ENCODE measurements around the gene SDK1. TPM values are rescaled to one million over a fixed set of nuclear protein-coding genes. Genes with fewer than 3 reads are reported as not detected.

The SDK1 gene
- total and polyA plus RNA-seq, 10 of the 15 experiments (the other 5 are each of a cell fraction or from before 2014, with no cell fraction given), result 0.14 to 0.33 TPM; not detected in 8

GRCh38 chr7:3495954-3496353, 194.9 kb downstream of the SDK1 start:
- H4K20me1 ChIP-seq (ENCODE audit: control insufficient read depth, insufficient read depth), result no peaks in the 10 kb centered on the region
- H3K4me3 ChIP-seq, result no peak overlapping the region
- ATAC-seq, result no peak
- RAD21 ChIA-PET (ENCODE audit: unreplicated experiment), result no interaction called here
- H3K27ac ChIP-seq (ENCODE audit: control insufficient read depth, insufficient read depth), result no peak overlapping the region
- BruUV-seq (replicated peaks), result no TSS peak
- H3K4me2 ChIP-seq (ENCODE audit: control insufficient read depth, insufficient read depth), result no peak overlapping the region
- in situ Hi-C loops (cut with MboI), result no loop called here
- DNase-seq (ENCODE audit: low read depth, low spot score), result no peak
- SMC1A ChIA-PET (ENCODE audit: uncharacterized antibody, unreplicated experiment), result no interaction called here
- no peaks in the 10 kb centered on the region for H3K4me1 ChIP-seq (ENCODE audit: control insufficient read depth, insufficient read depth, low read length)
- no peaks in the 10 kb centered on the region for H3K36me3 ChIP-seq (ENCODE audit: control insufficient read depth in 2 of 2, insufficient read depth in 2 of 2, low read length in 1 of 2)
- no peak for FAIRE-seq
- intact Hi-C loops (cut with micrococcal nuclease; ENCODE audit: unreplicated experiment), result no loop called here
- POLR2A ChIA-PET, result no interaction called here
- 33% methylated on average over 5 of the region's 5 CpGs for WGBS (ENCODE audit: insufficient coverage, insufficient replicate concordance, low lambda C conversion rate, missing lambda C conversion rate)
- H3K27me3 ChIP-seq (replicated peaks in 1 of 2; ENCODE audit: control insufficient read depth in 2 of 2, insufficient read depth in 2 of 2, low read length in 1 of 2), result no peaks in the 10 kb centered on the region
- no peaks in the 10 kb centered on the region for H3K9me3 ChIP-seq (replicated peaks; ENCODE audit: control insufficient read depth, insufficient read depth, low read length)
- no peak overlapping the region for H2AFZ ChIP-seq (ENCODE audit: control insufficient read depth, low read depth, low read length)
- CTCF ChIA-PET, result no interaction called here
- TF ChIP-seq MEF2B (IDR thresholded peaks at IDR 0.05; ENCODE audit: partially characterized antibody, poor library complexity, severe bottlenecking) (no peak), EZH2 (IDR thresholded peaks at IDR 0.05; ENCODE audit: borderline replicate concordance, control insufficient read depth, low read depth, low read length) (no peak), BCL11A (IDR thresholded peaks at IDR 0.05; ENCODE audit: low read depth, low read length) (no peak), HCFC1 (IDR thresholded peaks at IDR 0.05; ENCODE audit: low read length) (no peak), POLR2AphosphoS2 (IDR thresholded peaks at IDR 0.05; ENCODE audit: low read depth, low read length) (no peak), EGR1 (IDR thresholded peaks at IDR 0.05; ENCODE audit: borderline replicate concordance in 1 of 2, low read depth in 2 of 2, low read length in 2 of 2) (no peak), CHD1 (IDR thresholded peaks at IDR 0.05; ENCODE audit: low read depth, low read length) (no peak), RB1 (IDR thresholded peaks at IDR 0.05; ENCODE audit: borderline replicate concordance) (no peak), MEF2A (IDR thresholded peaks at IDR 0.05; ENCODE audit: insufficient read depth, low read depth, low read length) (no peak), POLR2AphosphoS5 (IDR thresholded peaks at IDR 0.05; ENCODE audit: low read length) (no peak), KDM1A (IDR thresholded peaks at IDR 0.05; ENCODE audit: borderline replicate concordance) (no peak), HSF1 (IDR thresholded peaks at IDR 0.05; ENCODE audit: low read depth, low read length) (no peak), SPI1 (IDR thresholded peaks at IDR 0.05; ENCODE audit: borderline replicate concordance, insufficient read depth, low read depth, low read length) (no peak), EP300 (IDR thresholded peaks at IDR 0.05; ENCODE audit: borderline replicate concordance in 1 of 2, control insufficient read depth in 1 of 2, low read depth in 2 of 2, low read length in 2 of 2) (no peak)
- H3K79me2 ChIP-seq (ENCODE audit: control insufficient read depth, insufficient read depth, low read length), result no peaks in the 10 kb centered on the region
- H3K9ac ChIP-seq (ENCODE audit: control insufficient read depth, insufficient read depth, low read length), result no peak overlapping the region

Data from GM12878 (cell line).